Stomach (tissue), 9 donors: ENCODE results near the gene KCNN4. TPM values are rescaled to one million over a fixed set of nuclear protein-coding genes. Genes with fewer than 3 reads are reported as not detected.

ENCODE experiments used
- DNase-seq, 2 donors: peaks; one replicate each; pipeline versions ENCODE4 v3.0.0 to v3.0.0-alpha.2; 2013 to 2019
- H3K27ac ChIP-seq, 5 donors: fragments of 200-600 bp in 4 of 5; sonication (generic) in 4 of 5; one replicate each; pipeline ENCODE4 v1.5.1; 2013 to 2019; ENCODE audit warnings: mild to moderate bottlenecking in 1 of 5, moderate library complexity in 1 of 5
- H3K27me3 ChIP-seq, 3 donors: fragments of 200-600 bp; sonication (generic); one replicate each; pipeline ENCODE4 v1.5.1; 2017 to 2019; ENCODE audit warnings: mixed run types in 1 of 3
- H3K36me3 ChIP-seq, 4 donors: fragments of 200-600 bp; sonication (generic); 1 replicate in 3 of 4; 2 replicates in 1 of 4; pipeline ENCODE4 v1.5.1; 2016 to 2019
- H3K4me1 ChIP-seq, 4 donors: fragments of 200-600 bp; sonication (generic); one replicate each; pipeline ENCODE4 v1.5.1; 2016 to 2019
- H3K4me3 ChIP-seq, 4 donors: fragments of 200-600 bp; sonication (generic) in 3 of 4; one replicate each; pipeline ENCODE4 v1.5.1; 2016 to 2019; ENCODE audit warnings: mild to moderate bottlenecking in 1 of 4
- H3K9me3 ChIP-seq, 4 donors: fragments of 200-600 bp; sonication (generic); one replicate each; pipeline ENCODE4 v1.5.1; 2016 to 2019
- CTCF ChIP-seq, 7 experiments: fragments of 450-650 bp in 4 of 7; fragments of 200-600 bp in 3 of 7; sonication (generic) in 3 of 7; IDR thresholded peaks; one replicate each; pipeline ENCODE4 v1.5.1; 2016 to 2019; ENCODE audit warnings: antibody characterized with exemption in 7 of 7, control low read depth in 2 of 7, mild to moderate bottlenecking in 1 of 7
- EP300 ChIP-seq: sonication (generic); formaldehyde crosslinking; IDR thresholded peaks from one replicate; pipeline ENCODE4 v1.6.1; 2017; ENCODE audit warnings: antibody characterized with exemption
- POLR2A ChIP-seq, 4 donors: fragments of 450-650 bp; IDR thresholded peaks; one replicate each; pipeline ENCODE4 v1.6.1; 2016; ENCODE audit warnings: antibody characterized with exemption in 4 of 4, control low read depth in 2 of 4, mild to moderate bottlenecking in 1 of 4, moderate library complexity in 1 of 4
- POLR2AphosphoS5 ChIP-seq, 3 donors: sonication (generic); formaldehyde crosslinking; IDR thresholded peaks; one replicate each; pipeline ENCODE4 v1.6.1; 2016; ENCODE audit warnings: antibody characterized with exemption in 3 of 3
- WGBS, 5 donors: extraction: QIAGEN DNeasy Blood & Tissue Kit in 3 of 5; methylation state at CpG; one replicate each; pipeline versions ENCODE4 v1.1.5 to v1.1.7; 2013 to 2018; 5-methylcytosine and 5-hydroxymethylcytosine counted together
- intact Hi-C: fragments of 100-400 bp; cut with DNase I; formaldehyde crosslinking; loops from one replicate; pipeline ENCODE4 v1.15.1; 2023; ENCODE audit warnings: low total_unique reads
- polyA plus RNA-seq, 3 donors: library from polyadenylated mRNA; stranded (reverse); fragments of 200-250 nt; gene quantifications; one replicate each; pipeline ENCODE4 v1.2.3, GENCODE V29; 2013
- total RNA-seq, 5 donors: library from RNA; depleted of rRNA; stranded (reverse); fragments of >200 nt; gene quantifications; one replicate each; pipeline versions ENCODE4 v1.1.0 to v1.2.3, GENCODE V29; 2014 to 2016
- donor health status: healthy with polysubstance abuse.
- donor health status: Bipolar disorder and iron deficiency.
- donor health status: healthy.

The KCNN4 gene
- total and polyA plus RNA-seq, 8 donors = 3.1 to 222 (median 17.4) TPM

GRCh38 chr19:43797118-43797517 lies 16.3 kb upstream of the KCNN4 start:
- intact Hi-C loops = no loop called here
- no peak for TF ChIP-seq CTCF (IDR thresholded peaks at IDR 0.05)
- no peak for TF ChIP-seq POLR2AphosphoS5 (IDR thresholded peaks at IDR 0.05)
- no peak for TF ChIP-seq EP300
- no peak for TF ChIP-seq POLR2A (IDR thresholded peaks at IDR 0.05)
- Histone ChIP-seq H3K4me1 (peaks cover 6 to 20% (median 15%) of the 10 kb centered on the region in 4 donors), H3K36me3 (peaks cover 0 to 4% (median 0%) of the 10 kb centered on the region in 4 donors), H3K4me3 (no peak overlapping the region), H3K9me3 (peaks cover 0 to 13% (median 0%) of the 10 kb centered on the region in 4 donors), H3K27ac (no peak overlapping the region), H3K27me3 (peaks cover 0 to 74% (median 11%) of the 10 kb centered on the region in 3 donors)
- 46 to 73% (median 68%) methylated on average over 6 of the region's 6 CpGs for WGBS, 5 donors
- DNase-seq = no peak

- Histone ChIP-seq H3K4me1 (no peaks in the 10 kb centered on the region), H3K36me3 (no peaks in the 10 kb centered on the region), H3K27ac (no peak overlapping the region), H3K9me3 (peaks cover 0 to 6% (median 0%) of the 10 kb centered on the region in 4 donors), H3K27me3 (peaks cover 0 to 32% (median 4%) of the 10 kb centered on the region in 3 donors), H3K4me3 (no peak overlapping the region)
- intact Hi-C loops = no loop called here
- WGBS, 5 donors = 28 to 39% (median 30%) methylated on average over 3 of the region's 3 CpGs
- TF ChIP-seq POLR2AphosphoS5 (IDR thresholded peaks at IDR 0.05) = no peak
- no peak for TF ChIP-seq EP300
- TF ChIP-seq POLR2A (IDR thresholded peaks at IDR 0.05) = no peak
- no peak for TF ChIP-seq CTCF (IDR thresholded peaks at IDR 0.05)
- DNase-seq = no peak
These were observed 9.8 kb upstream of the KCNN4 start for GRCh38 chr19:43790587-43790986.

GRCh38 chr19:43789029-43789428 lies 8.3 kb upstream of the KCNN4 start:
- peaks cover 9 to 15% (median 12%) of the 10 kb centered on the region in 4 donors for H3K4me1 ChIP-seq
- no peak for TF ChIP-seq CTCF (IDR thresholded peaks at IDR 0.05)
- no peak for TF ChIP-seq EP300
- TF ChIP-seq POLR2A (IDR thresholded peaks at IDR 0.05) = no peak
- no peak for TF ChIP-seq POLR2AphosphoS5 (IDR thresholded peaks at IDR 0.05)
- no peaks in the 10 kb centered on the region for H3K9me3 ChIP-seq
- no peak overlapping the region for H3K27ac ChIP-seq
- no peaks in the 10 kb centered on the region for H3K36me3 ChIP-seq
- no peak overlapping the region for H3K4me3 ChIP-seq
- intact Hi-C loops = no loop called here
- DNase-seq = no peak
- H3K27me3 ChIP-seq = peaks cover 0 to 31% (median 4%) of the 10 kb centered on the region in 3 donors
- WGBS, 5 donors = 6 to 9% (median 8%) methylated on average over 3 of the region's 3 CpGs

GRCh38 chr19:43786665-43787064 lies 5.9 kb upstream of the KCNN4 start:
- Histone ChIP-seq H3K4me1 (peaks cover 9 to 37% (median 12%) of the 10 kb centered on the region in 4 donors), H3K36me3 (no peaks in the 10 kb centered on the region), H3K27me3 (peaks cover 0 to 38% (median 0%) of the 10 kb centered on the region in 3 donors), H3K9me3 (no peaks in the 10 kb centered on the region), H3K27ac (no peak overlapping the region), H3K4me3 (no peak overlapping the region)
- TF ChIP-seq EP300 (no peak), POLR2AphosphoS5 (IDR thresholded peaks at IDR 0.05) (no peak), CTCF (IDR thresholded peaks at IDR 0.05) (no peak), POLR2A (IDR thresholded peaks at IDR 0.05) (no peak)
- 23 to 56% (median 50%) methylated on average over 1 of the region's 1 CpG for WGBS, 5 donors
- DNase-seq = no peak
- intact Hi-C loops = no loop called here
